IPS-20b (cell line): ENCODE data around the gene CCDC78.
A peak's percentile ranks its signal among the peaks of the same experiment; 100 is the strongest.

ENCODE experiments used
- H3K27ac ChIP-seq: one replicate; pipeline ENCODE4 v1.5.1; 2013; ENCODE audit warnings: low read length
- H3K27me3 ChIP-seq: 2 replicates; pipeline ENCODE4 v1.6.1; 2013; ENCODE audit warnings: mild to moderate bottlenecking, low read length, inconsistent platforms; ENCODE audit not compliant: insufficient read depth
- H3K36me3 ChIP-seq: 2 replicates; pipeline ENCODE4 v1.6.1; 2013; ENCODE audit warnings: low read depth, mild to moderate bottlenecking, inconsistent platforms, low read length, moderate library complexity; ENCODE audit not compliant: insufficient read depth
- H3K4me1 ChIP-seq: 2 replicates; pipeline ENCODE4 v1.6.1; 2013; ENCODE audit warnings: mild to moderate bottlenecking, control low read depth, inconsistent platforms, low read length, moderate library complexity; ENCODE audit not compliant: insufficient read depth
- H3K4me3 ChIP-seq: 2 replicates; pipeline ENCODE4 v1.5.1; 2013; ENCODE audit warnings: mild to moderate bottlenecking, low read length, inconsistent platforms
- H3K9ac ChIP-seq: 2 replicates; pipeline ENCODE4 v1.6.1; 2013; ENCODE audit warnings: low read depth, mild to moderate bottlenecking, inconsistent platforms, low read length, moderate library complexity
- H3K9me3 ChIP-seq: 2 replicates; pipeline ENCODE4 v1.6.1; 2013; ENCODE audit warnings: mild to moderate bottlenecking, low read depth, low read length, inconsistent platforms; ENCODE audit not compliant: insufficient read depth

CCDC78 gene

DNA sequence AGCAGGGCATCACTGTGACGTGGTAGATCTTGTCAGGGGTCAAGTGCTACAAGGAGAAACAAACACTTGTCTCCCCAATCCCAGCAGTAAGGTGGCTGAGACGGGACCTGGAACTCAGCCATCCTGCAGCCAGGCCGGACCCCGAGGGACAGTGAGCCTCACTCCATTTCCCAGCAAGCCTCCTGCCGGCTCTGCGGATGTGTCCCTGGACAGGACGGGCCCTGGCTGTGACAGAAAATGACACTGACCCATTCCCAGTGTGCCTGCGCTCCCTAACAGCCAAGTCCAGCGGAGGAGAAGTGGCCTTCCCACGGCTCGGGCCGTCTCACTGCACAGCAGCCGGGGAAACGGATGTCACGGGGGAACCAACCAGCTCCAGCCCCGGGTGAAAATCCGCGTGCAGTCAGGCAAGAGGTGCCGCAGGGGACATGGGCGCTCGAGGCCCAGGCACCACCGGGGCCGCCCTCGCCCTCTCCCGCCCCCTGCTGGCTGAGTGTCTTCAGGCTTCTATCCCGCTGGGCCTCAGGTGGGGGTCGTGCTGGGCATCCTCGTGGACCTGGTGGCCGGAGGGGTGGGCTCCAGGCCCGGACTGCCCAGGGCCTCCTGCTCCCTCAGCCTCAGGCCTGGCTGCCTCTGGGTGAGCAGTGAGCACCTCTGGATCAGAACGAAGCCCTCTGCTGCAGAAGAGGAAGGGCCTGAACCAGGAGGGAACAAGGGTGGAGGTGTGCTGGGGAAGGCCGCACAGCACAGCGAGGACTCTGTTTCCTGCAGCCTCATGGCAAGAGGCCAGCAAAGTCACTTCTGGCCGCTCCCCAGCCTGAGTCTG lies 7.4 kb upstream of the CCDC78 start:
- Histone ChIP-seq H3K27me3 (no peaks in the 10 kb centered on the region; the same call in 1 of the 2 replicates), H3K36me3 (peaks cover 15% of the 10 kb centered on the region), H3K4me1 (no peaks in the 10 kb centered on the region)

DNA sequence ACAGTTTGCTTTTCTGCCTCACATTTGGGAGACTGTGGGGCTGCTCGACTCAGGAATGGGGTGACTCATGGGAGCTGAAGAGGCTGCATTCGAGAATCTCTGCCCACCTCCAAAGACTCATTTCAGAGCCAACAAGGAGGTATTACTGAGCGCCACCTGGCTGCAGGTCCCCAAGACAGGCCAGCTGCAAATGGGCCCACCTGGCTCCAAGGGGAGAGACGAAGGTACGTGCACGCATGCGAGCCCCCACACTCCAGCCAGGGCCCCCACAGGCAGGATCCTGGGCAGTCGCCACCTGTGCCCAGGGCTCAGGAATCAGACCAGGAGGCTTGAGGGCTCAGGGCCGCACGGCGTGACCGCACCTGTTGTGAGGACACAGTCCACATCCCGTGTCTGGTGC lies 6.7 kb upstream of the CCDC78 start:
- Histone ChIP-seq H3K27me3 (no peaks in the 10 kb centered on the region; the same call in 1 of the 2 replicates), H3K4me3 (no peak overlapping the region), H3K36me3 (peaks cover 15% of the 10 kb centered on the region), H3K27ac (no peak overlapping the region), H3K4me1 (no peaks in the 10 kb centered on the region), H3K9ac (no peak overlapping the region), H3K9me3 (no peaks in the 10 kb centered on the region)

More for the DNA sequence above, 7.4 kb upstream of the CCDC78 start:
- no peak overlapping the region for H3K27ac ChIP-seq
- no peak overlapping the region for H3K9ac ChIP-seq
- H3K9me3 ChIP-seq = no peaks in the 10 kb centered on the region
- no peak overlapping the region for H3K4me3 ChIP-seq

DNA sequence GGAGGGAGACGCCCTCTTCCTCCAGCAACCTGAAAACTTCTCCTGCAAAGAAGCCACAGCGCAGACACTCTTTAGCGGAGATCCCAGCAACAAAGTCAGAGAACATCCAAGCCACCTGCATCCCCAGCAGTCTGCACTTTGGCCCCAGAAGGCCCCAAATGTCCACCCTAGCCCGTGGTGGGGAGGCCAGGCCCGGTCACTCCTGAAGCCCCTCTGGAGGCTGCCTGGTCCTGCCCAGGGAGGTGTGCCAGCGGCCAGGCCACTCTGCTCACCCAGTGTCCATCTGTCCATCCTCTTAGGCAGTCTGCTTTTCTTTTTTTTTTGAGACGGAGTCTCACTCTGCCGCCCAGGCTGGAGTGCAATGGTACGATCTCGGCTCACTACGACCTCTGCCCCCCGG lies 6.1 kb upstream of the CCDC78 start:
- no peak overlapping the region for H3K9ac ChIP-seq
- peaks cover 15% of the 10 kb centered on the region for H3K36me3 ChIP-seq
- H3K4me1 ChIP-seq = no peaks in the 10 kb centered on the region

DNA sequence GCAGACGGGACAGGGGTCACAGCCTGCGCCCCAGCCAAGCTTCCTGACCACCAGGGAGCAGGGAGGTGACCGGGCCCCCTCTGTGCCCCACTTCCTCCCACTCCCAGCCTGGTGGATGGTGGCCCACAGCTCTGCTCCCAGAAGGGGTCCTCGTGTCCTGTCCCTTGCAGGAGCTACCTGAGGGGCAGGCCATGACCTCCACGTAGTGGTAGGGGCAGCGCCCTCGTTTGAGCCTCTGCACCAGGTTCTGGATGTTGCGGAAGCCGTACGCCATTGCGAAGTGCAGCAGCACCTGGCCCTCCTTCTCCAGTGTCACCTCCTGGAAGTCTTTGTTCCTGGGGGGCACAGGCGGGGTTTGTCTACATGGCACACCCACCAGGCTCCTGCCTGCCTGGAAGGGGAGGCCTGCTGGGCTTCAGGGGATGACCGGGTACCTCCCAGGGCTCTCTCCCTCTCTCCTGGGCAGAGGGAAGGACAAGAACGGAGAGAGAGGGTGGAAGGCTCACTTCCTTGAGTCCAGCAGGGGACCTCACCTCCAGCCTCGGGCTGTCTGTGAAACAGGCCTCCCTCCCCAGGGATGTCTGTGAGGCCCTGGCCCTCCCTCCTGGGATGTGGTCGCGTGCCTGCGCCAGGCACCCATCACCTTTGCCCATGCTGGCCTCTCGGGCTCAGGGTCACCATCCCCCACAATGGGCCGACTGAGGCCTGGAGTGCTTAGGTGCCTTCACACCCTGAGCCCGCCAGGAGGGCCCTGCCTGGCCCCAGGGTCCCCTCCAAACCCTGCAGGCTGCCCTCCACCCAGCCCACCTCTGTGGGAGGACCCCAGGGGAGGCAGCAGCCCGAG lies 4.6 kb upstream of the CCDC78 start:
- Histone ChIP-seq H3K9ac (no peak overlapping the region), H3K4me3 (no peak overlapping the region), H3K27me3 (peaks cover 15% of the 10 kb centered on the region), H3K4me1 (no peaks in the 10 kb centered on the region), H3K27ac (no peak overlapping the region), H3K36me3 (peaks cover 5% of the 10 kb centered on the region), H3K9me3 (no peaks in the 10 kb centered on the region)

More for the DNA sequence above, 6.1 kb upstream of the CCDC78 start:
- Histone ChIP-seq H3K4me3 (no peak overlapping the region), H3K27ac (no peak overlapping the region), H3K27me3 (peaks cover 5% of the 10 kb centered on the region), H3K9me3 (no peaks in the 10 kb centered on the region)

DNA sequence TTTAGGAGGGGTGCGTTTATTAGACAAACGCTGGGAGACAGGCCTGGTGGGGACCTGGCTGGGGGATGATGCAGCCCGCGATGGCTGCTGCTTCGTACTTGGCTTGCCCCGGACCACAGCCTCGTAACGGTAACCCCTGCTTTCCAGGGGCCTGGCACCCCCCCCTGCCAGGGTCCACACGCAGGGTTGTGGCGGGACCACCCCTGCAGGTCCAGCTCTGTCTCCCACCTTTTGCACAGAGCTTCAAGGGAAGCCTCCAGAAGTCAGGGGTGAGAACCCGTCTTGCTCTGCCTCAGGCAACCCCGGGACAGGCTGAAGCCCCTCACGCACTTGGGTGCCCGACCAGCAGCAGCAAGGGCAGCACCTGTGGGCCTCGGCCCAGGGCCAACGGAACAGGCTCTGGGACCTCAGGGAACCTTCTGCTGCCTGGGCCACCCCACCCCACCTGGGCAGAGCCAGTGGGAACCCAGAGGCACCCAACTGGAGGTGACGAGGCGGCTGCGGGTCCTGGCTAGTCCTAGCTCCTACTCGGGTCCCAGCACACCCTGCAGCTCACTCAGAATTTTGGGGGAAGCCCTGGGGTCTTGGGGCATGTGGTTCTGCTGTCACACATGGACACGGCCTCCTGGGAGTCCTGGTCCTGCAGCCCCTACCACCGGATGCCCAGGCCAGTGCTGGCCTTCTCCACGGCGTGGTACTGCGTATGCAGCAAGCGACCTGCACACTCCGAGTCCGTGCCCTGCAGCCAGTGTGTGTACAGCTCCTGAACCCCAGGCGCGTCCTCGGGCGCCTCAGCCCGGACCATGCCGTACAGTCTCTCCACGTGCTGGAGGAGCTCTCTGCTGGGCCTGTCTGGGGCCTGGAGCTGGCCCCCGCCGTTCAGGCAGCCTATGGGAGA lies 3.8 kb upstream of the CCDC78 start:
- Histone ChIP-seq H3K9me3 (no peaks in the 10 kb centered on the region), H3K4me3 (no peak overlapping the region), H3K9ac (no peak overlapping the region), H3K4me1 (no peaks in the 10 kb centered on the region), H3K27ac (no peak overlapping the region), H3K27me3 (peaks cover 23% of the 10 kb centered on the region), H3K36me3 (peaks cover 5% of the 10 kb centered on the region)

DNA sequence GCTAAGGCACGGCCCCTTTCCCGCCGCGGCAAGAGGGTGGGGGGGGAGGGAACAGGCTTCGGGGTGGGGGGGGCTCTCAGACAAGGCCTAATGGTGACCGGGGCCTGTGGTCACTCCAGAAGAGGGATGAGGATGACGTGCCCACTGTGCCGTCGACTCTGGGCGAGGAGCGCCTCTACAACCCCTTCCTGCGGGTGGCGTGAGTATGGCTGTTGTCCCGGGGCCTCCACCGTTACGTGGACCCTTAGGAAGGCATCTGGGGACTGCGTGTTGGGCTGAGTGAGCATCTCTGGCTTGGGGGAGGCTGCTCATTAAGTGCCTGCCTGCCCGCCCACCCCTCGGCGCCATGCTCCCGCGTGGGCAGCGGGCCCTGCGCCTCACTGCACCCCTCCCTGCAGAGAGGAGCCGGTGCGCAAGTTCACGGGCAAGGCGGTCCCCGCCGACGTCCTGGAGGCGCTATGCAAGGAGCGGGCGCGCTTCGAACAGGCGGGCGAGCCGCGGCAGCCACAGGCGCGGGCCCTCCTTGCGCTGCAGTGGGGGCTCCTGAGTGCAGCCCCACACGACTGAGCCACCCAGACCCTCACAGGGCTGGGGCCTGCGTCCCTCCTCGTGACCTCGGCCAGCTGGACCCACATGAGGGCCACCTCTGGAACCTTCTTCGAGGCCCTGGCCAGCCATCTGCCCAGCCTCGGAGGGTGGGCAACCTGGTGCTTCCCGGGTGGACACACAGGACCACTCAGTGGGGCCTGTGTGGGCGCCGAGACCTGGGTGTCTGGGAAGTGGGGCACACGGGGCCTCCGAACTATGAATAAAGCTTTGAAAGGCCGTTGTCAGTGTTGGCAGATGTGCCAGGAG lies 2.9 kb upstream of the CCDC78 start:
- Histone ChIP-seq H3K27me3 (peaks cover 25% of the 10 kb centered on the region), H3K36me3 (peaks cover 5% of the 10 kb centered on the region), H3K4me1 (no peaks in the 10 kb centered on the region), H3K9ac (no peak overlapping the region), H3K9me3 (no peaks in the 10 kb centered on the region), H3K4me3 (peak overlapping the region; percentile 63; the same call in 1 of the 2 replicates), H3K27ac (no peak overlapping the region)

DNA sequence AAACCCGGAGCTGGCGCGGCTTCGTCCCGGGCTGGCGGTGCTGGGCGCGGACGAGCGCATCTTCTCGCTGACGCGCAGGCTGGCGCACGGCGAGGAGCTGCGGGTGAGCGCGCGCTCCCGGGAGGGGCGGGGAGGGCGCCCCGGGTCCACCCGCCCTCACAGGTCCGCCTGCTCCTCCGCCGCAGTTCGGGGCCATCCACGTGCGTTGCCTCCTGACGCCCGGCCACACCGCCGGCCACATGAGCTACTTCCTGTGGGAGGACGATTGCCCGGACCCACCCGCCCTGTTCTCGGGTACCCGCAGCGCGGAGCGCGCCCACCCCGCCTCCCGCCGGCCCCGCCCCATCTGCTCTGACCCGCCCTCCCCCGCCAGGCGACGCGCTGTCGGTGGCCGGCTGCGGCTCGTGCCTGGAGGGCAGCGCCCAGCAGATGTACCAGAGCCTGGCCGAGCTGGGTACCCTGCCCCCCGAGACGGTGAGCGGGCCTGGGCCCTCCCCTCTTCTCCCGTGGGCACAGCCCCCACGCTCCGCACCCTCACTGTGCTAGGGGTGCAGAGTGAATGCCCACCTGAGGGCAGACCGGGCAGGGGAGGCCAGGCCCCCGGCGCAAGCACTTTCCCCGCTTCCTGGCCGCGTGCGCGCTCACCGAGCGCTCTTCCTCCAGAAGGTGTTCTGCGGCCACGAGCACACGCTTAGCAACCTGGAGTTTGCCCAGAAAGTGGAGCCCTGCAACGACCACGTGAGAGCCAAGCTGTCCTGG lies 2.1 kb upstream of the CCDC78 start:
- Histone ChIP-seq H3K4me1 (no peaks in the 10 kb centered on the region), H3K9ac (no peak overlapping the region), H3K9me3 (no peaks in the 10 kb centered on the region), H3K27me3 (peaks cover 25% of the 10 kb centered on the region), H3K4me3 (peak overlapping the region; percentile 63), H3K36me3 (peaks cover 2% of the 10 kb centered on the region), H3K27ac (no peak overlapping the region)

DNA sequence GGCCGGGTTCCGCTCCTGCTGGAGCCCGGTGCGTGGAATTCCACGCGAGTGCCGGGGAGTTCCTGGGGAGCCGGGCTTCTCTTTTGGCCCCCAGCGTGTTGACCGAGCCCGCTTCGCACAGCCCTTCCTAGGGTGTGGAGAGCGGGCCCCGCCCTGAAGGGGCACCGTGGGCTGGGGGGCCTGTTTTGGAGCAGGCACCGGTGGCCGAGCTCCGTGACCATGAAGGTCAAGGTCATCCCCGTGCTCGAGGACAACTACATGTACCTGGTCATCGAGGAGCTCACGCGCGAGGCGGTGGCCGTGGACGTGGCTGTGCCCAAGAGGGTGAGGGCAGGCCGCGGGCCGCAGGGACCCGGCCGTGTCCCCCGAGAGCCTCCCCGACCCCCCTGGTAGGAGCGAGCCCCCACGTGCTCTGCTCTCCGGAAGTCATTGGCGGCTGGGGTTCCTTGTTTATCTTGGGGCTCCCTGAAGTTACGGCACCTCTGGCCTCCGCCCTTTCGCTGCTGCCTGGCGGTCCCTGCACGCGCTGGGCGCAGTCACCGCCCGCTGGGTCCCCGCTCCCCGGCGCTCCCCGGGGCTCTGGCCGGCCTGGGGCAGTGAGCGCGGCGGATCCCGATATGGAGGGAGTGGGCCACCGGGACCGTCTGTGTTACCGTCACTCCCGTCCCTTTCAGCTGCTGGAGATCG lies 1.2 kb upstream of the CCDC78 start:
- Histone ChIP-seq H3K9me3 (no peaks in the 10 kb centered on the region), H3K27ac (no peak overlapping the region), H3K4me3 (peak overlapping the region; percentile 62), H3K9ac (peak overlapping the region; percentile 15; the same call in 1 of the 2 replicates), H3K27me3 (peaks cover 25% of the 10 kb centered on the region), H3K36me3 (no peaks in the 10 kb centered on the region; the same call in 1 of the 2 replicates), H3K4me1 (no peaks in the 10 kb centered on the region)

DNA sequence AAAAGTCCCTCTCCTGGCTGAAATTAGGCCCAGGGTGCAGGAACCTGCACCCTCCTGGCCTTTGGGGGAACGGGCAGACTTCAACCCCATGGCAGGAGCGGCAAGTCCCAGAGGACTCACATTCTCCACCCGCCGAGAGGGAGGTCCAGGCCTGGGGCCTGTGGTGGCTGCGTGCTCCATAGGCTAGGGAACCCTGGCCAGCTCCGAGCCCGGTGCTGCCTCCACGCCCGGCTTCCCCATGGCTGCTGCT lies 130 bp downstream of the CCDC78 start:
- no peaks in the 10 kb centered on the region for H3K4me1 ChIP-seq
- no peaks in the 10 kb centered on the region for H3K9me3 ChIP-seq
- H3K9ac ChIP-seq = no peak overlapping the region

More for the DNA sequence above, 130 bp downstream of the CCDC78 start:
- Histone ChIP-seq H3K4me3 (peak overlapping the region; percentile 60; the same call in 1 of the 2 replicates), H3K27ac (no peak overlapping the region), H3K27me3 (peaks cover 25% of the 10 kb centered on the region), H3K36me3 (no peaks in the 10 kb centered on the region)
